Measurements from ENCODE around the gene PRPF8. TPM values are rescaled to one million over a fixed set of nuclear protein-coding genes. Genes with fewer than 3 reads are reported as not detected.
A peak's percentile ranks its signal among the peaks of the same experiment; 100 is the strongest.

Gene PRPF8
- total RNA-seq, 1 donor = 117 TPM

GRCh38 chr17:1729966-1730325, 45.3 kb upstream of the PRPF8 start:
- TF ChIP-seq, protein P1, sequence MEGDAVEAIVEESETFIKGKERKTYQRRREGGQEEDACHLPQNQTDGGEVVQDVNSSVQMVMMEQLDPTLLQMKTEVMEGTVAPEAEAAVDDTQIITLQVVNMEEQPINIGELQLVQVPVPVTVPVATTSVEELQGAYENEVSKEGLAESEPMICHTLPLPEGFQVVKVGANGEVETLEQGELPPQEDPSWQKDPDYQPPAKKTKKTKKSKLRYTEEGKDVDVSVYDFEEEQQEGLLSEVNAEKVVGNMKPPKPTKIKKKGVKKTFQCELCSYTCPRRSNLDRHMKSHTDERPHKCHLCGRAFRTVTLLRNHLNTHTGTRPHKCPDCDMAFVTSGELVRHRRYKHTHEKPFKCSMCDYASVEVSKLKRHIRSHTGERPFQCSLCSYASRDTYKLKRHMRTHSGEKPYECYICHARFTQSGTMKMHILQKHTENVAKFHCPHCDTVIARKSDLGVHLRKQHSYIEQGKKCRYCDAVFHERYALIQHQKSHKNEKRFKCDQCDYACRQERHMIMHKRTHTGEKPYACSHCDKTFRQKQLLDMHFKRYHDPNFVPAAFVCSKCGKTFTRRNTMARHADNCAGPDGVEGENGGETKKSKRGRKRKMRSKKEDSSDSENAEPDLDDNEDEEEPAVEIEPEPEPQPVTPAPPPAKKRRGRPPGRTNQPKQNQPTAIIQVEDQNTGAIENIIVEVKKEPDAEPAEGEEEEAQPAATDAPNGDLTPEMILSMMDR (IDR thresholded peaks at IDR 0.05; ENCODE audit: insufficient read depth, low read depth, low read length) = no peak
- no peak overlapping the region for H3K4me3 ChIP-seq (ENCODE audit: low read depth, low read length)
- DNase-seq (ENCODE audit: low read depth) = no peak

GRCh38 chr17:1727876-1728630, 43.4 kb upstream of the PRPF8 start:
- no peak for DNase-seq (ENCODE audit: low read depth)
- no peak overlapping the region for H3K4me3 ChIP-seq (ENCODE audit: low read depth, low read length)
- TF ChIP-seq, protein P1 (IDR thresholded peaks at IDR 0.05; ENCODE audit: insufficient read depth, low read depth, low read length) = no peak

GRCh38 chr17:1727258-1727789, 42.7 kb upstream of the PRPF8 start:
- TF ChIP-seq, protein P1 (IDR thresholded peaks at IDR 0.05; ENCODE audit: insufficient read depth, low read depth, low read length) = no peak
- no peak for DNase-seq (ENCODE audit: low read depth)

GRCh38 chr17:1726626-1727257, 42.1 kb upstream of the PRPF8 start:
- no peak for DNase-seq (ENCODE audit: low read depth)
- no peak overlapping the region for H3K4me3 ChIP-seq (ENCODE audit: low read depth, low read length)
- TF ChIP-seq, protein P1 (IDR thresholded peaks at IDR 0.05; ENCODE audit: insufficient read depth, low read depth, low read length) = no peak

More at GRCh38 chr17:1727258-1727789, 42.7 kb upstream of the PRPF8 start:
- no peak overlapping the region for H3K4me3 ChIP-seq (ENCODE audit: low read depth, low read length)

GRCh38 chr17:1725642-1726511, 41.2 kb upstream of the PRPF8 start:
- TF ChIP-seq, protein P1 (IDR thresholded peaks at IDR 0.05; ENCODE audit: insufficient read depth, low read depth, low read length) = no peak
- no peak for DNase-seq (ENCODE audit: low read depth)
- H3K4me3 ChIP-seq (ENCODE audit: low read depth, low read length) = peak overlapping the region; percentile 68

DNA sequence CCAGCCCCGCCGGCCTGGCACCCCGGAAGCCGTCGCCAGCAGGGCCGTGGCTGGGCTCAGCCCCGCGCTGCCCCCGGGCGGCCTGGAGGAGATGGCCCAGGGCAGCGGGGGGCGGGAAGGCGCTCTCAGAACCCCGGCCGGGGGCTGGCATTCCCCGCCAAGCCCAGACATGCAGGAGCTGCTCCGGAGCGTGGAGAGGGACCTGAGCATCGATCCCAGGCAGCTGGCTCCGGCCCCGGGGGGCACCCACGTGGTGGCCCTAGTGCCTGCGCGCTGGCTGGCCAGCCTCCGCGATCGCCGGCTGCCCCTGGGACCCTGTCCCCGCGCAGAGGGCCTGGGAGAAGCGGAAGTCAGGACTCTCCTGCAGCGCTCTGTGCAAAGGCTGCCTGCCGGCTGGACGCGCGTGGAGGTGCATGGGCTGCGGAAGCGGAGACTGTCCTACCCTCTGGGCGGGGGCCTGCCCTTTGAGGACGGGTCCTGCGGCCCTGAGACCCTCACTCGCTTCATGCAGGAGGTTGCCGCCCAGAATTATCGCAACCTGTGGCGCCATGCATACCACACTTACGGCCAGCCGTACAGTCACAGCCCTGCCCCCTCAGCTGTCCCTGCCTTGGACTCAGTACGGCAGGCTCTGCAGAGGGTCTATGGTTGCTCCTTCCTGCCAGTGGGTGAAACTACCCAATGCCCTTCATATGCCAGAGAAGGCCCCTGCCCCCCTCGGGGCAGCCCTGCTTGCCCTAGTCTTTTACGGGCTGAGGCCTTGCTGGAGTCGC, 40.4 kb upstream of the PRPF8 start:
- no peak for DNase-seq (ENCODE audit: low read depth)
- H3K4me3 ChIP-seq (ENCODE audit: low read depth, low read length) = peak overlapping the region; percentile 68
- TF ChIP-seq, protein P1 (IDR thresholded peaks at IDR 0.05; ENCODE audit: insufficient read depth, low read depth, low read length) = no peak

All from fibroblast of villous mesenchyme (primary cell).